ENCODE results near the gene RPS6KB1.
A peak's percentile ranks its signal among the peaks of the same experiment; 100 is the strongest.
"Not testable (repeated sequence)": the region's sequence is repeated elsewhere in the genome, so short reads cannot be mapped to it uniquely, and the experiment has no call there.

Gene RPS6KB1

DNA sequence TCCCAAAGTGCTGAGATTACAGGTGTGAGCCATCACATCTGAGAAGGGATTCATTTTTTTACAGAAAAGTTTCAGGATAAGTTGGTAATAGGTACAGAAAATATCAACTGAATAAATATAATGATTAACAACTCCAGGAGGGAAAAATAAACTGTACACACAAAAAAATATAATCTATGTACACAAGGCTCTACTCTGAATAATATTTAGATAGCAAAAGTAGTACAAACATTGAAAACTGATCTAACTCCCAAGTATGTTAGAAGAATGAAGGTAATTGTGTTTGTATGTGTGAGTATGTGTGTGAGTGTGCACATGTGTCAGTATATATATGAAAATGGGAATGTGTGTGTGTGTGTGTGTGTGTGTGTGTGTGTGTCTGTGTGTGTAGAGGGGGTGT is 20.6 kb upstream of the RPS6KB1 start:
- DNase-seq, result peak; percentile 70 to 74

DNA sequence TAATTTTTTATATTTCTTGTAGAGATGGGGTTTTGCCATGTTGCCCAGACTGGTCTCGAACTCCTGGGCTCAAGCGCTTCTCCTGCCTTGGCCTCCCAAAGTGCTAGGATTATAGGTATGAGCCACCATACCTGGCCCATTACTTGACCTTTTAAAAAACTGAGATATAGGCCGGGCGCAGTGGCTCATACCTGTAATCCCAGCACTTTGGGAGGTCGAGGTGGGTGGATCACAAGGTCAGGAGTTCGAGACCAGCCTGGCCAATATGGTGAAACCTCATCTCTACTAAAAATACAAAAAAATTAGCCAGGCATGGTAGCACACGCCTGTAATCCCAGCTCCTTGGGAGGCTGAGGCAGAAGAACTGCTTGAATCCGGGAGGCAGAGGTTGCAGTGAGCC is 19.5 kb upstream of the RPS6KB1 start:
- not testable (repeated sequence) for DNase-seq

DNA sequence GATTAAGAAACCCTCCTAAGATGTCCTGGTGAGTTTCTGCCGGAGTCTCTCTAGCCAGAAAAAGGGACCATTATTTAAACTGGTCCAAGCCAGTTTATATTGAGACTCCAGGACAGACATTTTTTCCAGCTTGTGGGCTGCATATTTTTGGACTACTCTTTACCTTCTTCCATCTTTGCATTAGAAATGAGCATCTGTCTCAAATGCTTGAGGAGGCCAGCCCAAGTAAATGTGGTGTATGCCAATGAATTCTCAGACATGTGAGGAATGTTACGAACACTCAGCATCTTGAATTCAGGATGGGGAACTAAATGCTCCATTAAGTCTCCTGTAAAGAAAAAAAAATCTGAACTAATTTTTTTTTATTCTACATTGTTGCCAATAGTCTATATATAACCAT is 18.5 kb upstream of the RPS6KB1 start:
- no peak for DNase-seq

DNA sequence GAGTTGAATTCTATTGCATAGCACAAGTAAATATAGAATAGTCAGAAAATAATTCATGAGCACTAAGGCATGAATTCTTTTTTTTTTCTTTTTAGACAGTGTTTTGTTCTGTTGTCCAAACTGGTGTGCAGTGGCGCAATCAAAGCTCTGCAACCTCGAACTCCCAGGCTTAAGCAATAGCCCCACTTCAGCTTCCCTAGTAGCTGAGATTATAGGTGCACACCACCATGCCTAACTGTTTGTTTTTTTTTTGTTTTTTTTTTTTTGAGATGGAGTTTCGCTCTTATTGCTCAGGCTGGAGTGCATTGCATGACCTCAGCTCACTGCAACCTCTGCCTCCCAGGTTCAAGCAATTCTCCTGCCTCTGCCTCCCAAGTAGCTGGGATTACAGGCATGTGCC is 16.8 kb upstream of the RPS6KB1 start:
- no peak for DNase-seq

DNA sequence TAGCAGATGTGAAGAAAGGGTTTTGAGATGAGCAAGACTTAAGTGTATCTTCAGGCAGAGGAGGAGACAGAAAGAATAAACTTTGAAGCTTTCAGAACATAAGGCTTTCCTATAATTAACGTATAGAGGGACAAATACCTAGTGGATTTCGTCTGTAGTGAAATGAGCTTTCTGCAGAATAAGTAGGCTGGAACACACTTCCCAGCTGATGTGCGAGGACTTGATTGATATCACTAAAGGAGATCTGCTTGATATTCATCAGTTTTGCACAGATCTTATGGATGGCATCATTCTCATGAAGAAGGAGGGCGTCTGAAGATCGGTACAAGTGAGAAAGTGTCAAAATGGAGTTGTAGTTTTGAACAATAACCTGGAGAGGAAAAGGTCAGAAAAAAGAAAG is 15.0 kb upstream of the RPS6KB1 start:
- no peak for DNase-seq

DNA sequence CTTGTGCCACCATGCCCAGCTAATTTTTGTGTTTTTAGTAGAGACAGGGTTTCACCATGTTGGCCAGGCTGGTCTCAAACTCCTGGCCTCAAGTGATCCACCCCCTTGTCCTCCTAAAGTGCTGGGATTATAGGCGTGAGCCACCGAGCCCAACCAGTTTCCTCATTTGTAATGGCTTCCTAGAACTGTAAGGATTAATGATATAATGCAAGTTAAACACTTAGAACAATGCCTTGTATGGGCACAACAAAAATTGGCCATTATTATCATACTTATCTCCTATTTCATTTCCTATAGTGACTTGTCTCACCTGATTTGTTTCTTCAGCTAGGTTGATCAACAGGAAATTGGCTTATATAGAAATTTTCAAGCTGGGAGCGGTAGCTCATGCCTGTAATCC is 14.3 kb upstream of the RPS6KB1 start:
- no peak for DNase-seq

DNA sequence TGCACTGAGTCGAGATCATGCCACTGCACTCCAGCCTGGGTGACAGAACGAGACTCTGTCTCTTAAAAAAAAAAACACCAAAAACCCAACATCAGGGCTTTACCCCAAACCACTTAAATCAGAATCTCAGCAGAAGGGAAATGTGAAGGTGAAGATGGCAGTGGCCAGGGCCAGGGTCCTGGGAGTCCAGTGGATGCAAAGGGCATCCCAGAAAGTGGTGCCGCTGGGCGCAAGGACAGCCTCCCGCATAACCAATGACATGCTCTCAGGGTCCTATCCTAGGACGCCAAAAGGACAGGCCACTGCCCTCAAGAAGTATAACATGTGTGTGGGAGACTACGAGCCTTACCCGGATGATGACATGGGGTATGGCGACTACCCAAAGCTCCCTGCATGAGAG is 8.1 kb upstream of the RPS6KB1 start:
- no peak for DNase-seq

DNA sequence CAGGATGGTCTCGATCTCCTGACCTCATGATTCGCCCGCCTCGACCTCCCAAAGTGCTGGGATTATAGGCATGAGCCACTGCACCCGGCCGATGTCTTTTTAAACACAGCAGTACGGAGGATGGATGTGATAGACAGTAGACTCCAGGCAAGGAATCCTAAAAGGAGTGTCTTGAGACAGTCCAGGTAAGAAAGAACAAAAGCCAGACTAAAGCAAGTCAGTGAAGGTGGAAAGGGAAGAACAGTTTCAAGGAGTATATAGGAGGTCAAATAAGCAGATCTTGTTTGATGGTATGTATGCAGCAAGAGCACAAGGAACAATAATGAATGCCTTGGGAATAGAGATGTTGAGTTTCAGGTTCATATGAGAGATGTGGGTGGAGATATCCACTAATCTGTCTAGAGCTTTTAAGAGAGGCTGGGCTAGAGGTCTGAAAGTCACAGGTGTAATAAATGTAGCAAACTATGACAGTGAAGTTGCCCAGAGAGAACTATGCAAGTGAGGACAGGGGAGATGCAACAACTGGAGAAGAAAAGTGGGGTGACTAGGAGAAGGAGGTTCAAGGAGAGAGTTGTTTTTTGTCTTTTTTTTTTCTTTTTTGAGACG is 4.7 kb upstream of the RPS6KB1 start:
- no peak for DNase-seq

DNA sequence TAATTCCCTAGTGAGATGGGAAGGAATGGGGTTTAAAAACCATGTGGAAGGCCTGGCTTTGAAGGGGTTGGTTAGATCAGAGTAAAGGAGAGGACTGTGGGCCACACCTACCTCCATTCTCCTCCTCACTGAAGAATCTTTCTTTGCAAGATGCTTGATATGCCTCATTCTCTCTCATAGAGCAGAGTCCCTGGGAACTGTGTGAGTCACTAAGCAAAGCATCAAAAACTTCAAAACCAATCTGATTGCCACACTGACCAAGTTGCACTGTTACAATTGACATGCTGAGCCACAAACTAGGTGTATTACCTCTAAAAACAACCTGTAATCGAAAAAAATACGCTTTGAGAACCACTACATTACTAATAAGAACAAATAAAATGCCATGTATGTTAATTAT is 2.2 kb upstream of the RPS6KB1 start:
- DNase-seq, result no peak

DNA sequence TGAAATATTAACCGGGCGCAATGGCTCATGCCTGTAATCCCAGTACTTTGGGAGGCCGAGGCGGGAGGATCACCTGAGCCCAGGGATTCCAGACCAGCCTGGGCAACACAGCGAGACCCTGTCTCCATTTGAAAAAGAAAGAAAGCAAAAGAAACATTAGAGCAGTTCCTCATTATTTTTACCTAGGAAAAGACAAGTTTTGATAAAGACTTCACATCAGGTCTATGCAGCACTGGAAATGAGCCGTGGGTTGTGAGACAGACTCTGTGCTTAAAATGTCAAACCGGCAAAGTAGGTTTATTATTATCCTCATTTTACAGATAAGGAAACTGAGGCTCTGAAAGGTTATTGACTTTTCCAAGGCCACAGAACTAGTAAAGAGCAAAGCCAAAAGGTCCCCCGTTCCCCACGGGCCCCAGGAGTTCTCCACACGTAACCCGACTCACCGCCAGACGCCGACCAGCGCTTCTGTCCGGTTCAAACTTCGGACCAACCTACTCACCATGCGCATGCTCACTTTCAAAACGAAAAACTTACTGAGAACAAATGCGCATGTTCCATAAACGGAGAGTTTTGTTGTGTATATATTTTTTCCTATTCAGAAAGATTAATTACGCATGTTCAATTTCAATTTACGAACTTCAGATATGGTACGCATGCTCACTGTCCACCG is 534 bp upstream of the RPS6KB1 start:
- no peak for DNase-seq

DNA sequence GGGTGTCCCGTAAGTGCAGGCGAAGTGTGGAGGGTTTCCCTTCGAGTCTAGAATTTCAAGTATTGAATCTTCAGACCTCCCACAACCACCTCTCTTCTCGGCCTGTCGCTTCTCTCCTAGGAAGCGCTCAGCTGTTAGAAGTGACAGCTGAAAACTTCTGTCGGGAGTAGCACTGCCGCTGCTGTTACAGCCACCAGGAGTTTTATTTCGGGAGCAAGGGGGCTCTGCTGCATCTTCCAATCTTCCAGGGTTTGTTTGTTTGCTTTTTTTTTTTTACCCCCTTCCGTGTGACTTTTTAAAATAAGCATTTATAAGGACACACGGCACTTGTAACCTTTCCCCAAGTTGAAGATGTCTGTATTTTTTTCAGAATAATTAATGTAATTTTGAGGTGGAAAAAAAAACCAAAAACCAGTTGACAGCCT is 767 bp downstream of the RPS6KB1 start:
- DNase-seq, result peak in 1 of 2 experiments; percentile 61

DNA sequence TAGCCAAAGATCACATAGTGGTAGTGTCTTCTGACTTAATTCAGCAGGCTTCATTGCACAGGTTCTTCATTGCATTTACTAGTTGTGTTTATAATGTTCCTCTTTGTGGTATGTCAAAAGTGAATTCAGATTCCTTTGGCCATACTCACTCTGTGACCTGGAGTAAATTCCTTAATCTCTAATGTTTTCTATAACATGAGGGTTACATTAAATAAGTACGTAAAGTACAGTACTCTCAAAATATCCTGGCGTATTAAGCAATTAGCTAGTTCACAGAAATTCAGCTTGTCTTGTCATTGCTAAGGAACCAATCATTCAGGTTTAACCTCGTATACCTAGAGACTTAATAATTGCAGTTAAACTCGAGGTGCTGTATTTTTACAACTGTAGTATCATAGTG is 4.2 kb downstream of the RPS6KB1 start:
- DNase-seq, result no peak

DNA sequence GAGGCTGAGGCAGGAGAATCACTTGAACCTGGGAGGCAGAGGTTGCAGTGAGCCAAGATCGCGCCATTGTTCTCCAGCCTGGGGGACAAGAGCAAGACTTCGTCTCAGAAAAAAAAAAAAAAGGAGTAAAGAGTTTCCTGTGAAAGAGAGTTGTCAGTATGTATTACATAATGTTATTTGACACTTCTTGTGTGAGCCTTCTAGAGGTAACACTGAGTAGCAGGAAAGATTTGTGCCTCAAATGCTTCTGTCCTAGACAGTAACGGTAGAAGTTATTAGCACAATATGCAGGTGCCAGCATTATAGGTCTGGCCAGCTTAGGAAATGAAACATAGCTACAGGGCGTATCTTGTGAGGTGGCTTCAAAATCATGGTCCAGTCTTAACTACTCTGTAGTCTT is 6.2 kb downstream of the RPS6KB1 start:
- no peak for DNase-seq

DNA sequence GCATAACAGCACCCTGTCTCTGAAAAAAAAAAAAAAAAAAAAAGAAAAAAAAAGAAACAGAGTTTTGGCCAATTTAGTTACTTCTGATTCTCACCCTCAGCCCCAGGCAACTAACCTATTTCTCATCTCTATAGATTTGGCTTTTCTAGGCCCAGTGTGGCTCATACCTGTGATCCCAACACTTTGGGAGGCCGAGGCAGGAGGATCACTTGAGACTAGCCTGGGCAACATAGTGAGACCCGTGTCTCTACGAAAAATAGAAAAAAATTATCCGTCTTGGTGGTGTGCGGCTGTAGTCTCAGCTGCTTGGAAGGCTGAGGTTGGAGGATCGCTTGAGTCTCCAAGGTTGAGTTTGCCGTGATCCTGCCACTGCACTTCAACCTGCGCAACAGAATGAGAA is 8.7 kb downstream of the RPS6KB1 start:
- DNase-seq, result no peak

DNA sequence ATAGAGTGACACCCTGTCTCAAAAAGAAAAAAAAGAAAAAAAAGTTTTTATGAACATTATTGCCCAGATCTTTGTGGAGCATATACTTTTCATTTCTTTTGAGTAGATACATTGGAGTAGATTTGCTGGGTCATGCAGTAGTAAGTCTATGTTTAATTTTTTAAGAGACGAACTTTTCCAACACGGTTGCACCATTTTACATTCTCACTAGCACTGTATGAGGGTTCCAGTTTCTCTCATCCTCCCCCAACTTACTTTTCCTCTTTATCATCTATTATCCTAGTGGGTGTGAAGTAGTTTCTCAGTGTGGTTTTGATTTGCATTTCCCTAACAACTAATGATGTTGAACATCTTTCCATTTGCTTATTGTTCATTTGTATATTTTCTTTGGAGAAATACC is 10.5 kb downstream of the RPS6KB1 start:
- DNase-seq, result peak; percentile 7 to 9

DNA sequence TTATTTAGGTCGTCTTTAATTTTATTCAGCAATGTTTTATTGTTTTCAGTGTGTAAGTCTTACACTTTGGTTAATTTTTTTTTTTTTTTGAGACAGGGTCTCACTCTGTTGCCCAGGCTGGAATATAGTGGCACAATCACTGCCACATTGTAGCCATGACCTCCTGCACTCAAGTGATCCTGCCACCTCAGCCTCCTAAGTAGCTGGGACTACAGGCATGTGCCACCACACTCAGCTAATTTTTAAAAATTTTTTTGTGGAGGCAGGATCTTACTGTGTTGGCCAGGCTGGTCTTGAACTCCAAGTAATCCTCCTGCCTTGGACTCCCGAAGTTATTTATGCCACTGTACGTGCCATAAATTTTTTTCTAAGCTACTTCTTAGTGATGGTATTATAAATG is 14.5 kb downstream of the RPS6KB1 start:
- no peak for DNase-seq

DNA sequence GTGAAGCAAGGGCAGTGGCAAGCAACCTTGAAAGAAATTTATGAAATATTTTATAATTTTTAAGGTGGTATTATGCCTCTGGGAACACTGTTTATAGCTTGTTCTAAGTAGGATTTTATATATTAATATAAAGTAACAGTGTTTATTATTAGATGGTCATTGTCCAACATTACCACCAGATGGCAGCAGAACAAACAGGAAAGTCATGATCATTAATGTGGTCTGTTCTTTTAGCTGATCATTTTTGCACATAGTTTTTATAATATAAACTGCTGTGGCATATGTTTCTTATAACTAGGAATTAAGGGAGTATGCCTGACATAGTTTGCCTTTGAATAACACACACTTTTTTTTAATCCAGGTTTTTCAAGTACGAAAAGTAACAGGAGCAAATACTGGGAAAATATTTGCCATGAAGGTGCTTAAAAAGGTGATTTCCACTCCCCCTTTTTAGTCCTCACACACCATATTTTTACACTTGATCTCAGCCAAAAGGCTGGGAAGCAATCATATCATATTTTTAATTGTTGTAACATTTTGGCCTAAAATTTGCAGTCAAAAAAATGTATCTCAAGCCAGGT is 21.4 kb downstream of the RPS6KB1 start:
- peak; percentile 7 to 51 for DNase-seq

DNA sequence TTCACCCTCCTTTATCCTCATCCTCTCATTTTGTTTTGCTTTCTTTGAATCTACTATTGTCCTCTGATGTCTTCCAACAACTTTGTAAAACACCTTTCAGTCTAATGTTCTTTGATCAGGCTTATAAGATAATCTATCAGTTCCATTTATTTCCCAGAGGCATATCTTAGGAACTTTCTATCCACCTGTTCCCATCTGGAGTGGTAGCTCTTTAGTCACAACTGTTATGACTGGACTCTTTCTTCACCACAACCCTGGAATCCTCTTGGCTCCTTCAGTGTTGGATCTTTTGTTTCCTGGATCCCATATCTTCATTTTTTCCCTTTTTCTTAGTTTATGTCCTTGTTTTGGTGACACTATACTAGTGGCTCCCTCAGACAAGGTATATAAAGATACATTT is 23.5 kb downstream of the RPS6KB1 start:
- DNase-seq, result no peak

DNA sequence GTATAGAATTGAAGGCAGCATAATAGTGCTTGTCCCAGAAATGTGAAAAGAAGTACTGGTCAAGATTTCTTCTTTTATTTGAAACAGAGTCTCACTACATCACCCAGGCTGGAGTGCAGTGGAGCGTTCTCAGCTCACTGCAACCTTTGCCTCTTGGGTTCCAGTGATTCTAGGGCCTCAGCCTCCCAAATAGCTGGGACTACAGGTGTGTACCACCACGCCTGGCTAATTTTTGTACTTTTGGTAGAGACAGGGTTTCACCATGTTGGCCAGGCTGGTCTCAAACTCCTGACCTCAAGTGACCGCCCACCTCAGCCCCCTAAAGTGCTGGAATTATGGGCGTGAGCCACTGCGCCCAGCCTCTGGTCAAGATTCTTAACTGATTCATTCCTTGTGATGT is 27.7 kb downstream of the RPS6KB1 start:
- DNase-seq, result not testable (repeated sequence)

DNA sequence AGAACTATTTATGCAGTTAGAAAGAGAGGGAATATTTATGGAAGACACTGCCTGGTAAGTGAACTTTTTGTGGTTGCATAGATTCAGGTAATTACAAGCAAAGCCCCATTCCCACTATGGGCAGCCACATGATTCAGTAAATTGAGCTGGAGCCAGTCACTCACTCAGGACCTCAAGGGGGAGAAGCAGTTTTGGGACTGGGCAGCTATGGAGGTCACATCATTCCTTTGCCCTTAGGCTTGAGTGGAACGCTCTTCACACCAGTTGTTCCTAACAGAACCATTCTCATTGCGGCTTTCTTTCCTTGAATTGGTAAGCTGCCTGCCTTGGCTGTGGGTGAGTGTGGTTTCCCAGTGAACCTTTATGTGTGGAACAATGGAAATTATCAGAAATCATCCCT is 37.2 kb downstream of the RPS6KB1 start:
- DNase-seq, result not testable (repeated sequence)

DNA sequence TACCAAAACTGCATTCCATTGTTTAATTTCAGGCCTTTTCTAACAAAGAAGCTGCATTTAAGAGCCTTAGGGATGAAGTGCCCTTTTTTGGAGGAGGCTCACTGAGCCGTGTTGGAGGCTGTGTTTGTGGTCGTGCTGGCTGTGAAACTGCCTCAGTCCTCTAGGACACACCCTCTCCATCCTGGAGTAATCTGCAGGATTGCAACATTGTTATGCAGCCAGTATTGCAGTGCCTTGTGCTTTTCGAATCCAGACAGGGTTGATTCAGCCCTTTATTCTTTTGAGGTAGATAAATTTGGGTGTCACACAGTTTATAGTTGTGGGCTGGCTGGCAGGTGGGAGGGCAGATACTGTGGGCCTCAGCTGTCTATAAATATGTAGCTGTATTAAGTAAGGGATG is 37.8 kb downstream of the RPS6KB1 start:
- not testable (repeated sequence) for DNase-seq

DNA sequence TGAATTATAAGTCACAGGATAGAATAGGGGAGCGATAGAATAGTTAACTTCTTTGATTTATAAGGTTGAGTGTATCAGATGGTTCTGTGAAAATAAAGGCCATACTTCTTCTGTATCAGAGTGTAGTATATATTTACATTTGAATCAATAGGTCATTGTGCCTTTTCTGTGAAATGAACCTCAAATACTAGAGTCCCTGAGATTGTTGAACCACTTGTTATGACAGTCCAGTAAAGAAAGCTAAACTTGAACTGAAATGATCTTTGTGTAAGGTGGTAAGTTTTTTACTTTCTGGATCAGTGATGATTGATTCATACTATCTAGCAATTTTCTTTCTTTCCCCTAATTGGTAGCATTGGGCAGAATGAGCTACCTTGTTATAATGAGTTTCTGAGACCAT is 40.4 kb downstream of the RPS6KB1 start:
- peak in 1 of 2 experiments; percentile 4 for DNase-seq

DNA sequence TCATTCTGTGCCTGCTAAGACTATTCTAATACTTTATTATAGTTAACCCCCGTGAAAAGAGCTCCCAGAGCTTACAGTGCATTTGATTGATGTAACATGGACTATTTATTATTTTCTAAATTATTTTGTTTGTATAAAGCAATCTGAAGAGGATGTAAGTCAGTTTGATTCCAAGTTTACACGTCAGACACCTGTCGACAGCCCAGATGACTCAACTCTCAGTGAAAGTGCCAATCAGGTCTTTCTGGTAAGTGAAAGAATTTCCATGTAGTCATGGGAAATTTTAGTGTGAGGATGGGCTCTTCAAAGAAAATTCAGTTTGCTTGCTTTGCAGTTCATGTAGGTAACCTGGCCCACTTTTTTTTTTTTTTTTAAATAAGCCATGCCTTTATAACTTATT is 47.8 kb downstream of the RPS6KB1 start:
- not testable (repeated sequence) for DNase-seq

DNA sequence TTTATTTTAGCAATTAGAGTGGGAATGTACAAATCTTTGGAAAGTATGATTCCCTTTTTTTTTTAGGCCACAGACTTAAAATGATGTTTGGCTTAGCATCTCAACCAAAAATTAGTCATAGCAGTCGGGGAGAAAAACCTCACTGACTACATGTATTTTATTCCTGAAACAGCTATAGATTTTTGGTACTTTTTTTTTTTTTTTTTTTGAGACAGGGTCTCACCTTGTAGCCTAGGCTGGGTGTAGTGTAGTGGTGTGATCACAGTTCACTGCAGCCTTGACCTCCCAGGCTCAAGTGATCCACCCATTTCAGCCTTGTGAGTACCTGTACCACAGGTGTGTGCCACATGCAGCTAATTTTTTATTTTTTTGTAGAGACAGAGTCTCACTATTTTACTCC is 48.2 kb downstream of the RPS6KB1 start:
- DNase-seq, result no peak

DNA sequence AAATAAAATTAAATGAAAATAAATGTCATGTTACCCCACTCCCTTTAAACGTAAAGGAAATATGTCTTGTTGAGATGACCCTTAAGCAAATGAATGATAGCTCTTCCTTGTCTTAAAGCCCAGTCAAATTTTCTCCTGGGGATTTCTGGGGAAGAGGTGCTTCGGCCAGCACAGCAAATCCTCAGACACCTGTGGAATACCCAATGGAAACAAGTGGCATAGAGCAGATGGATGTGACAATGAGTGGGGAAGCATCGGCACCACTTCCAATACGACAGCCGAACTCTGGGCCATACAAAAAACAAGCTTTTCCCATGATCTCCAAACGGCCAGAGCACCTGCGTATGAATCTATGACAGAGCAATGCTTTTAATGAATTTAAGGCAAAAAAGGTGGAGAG is 53.5 kb downstream of the RPS6KB1 start:
- not testable (repeated sequence) for DNase-seq

All from NCI-H526 (cell line).